NCI-H2107 treated with DMSO at 0.1 percent for 48 hours (cell line): ENCODE results near the gene PPP5C.
"Not testable (repeated sequence)": the region's sequence is repeated elsewhere in the genome, so short reads cannot be mapped to it uniquely, and the experiment has no call there.

ENCODE experiments used
- DNase-seq: peaks from one replicate; lab custom pipeline; 2025; ENCODE audit not compliant: unreplicated experiment; lab: John Stamatoyannopoulos, UW

The PPP5C gene

GRCh38 chr19:46384396-46384795 lies 37.5 kb downstream of the PPP5C start:
- DNase-seq = no peak

GRCh38 chr19:46385636-46386035 lies 38.7 kb downstream of the PPP5C start:
- no peak for DNase-seq

- DNase-seq = no peak
Observed at GRCh38 chr19:46386151-46386550, 39.3 kb downstream of the PPP5C start.

GRCh38 chr19:46386996-46387712 lies 40.3 kb downstream of the PPP5C start:
- DNase-seq = no peak

- DNase-seq = no peak
Observed at GRCh38 chr19:46387713-46388130, 40.8 kb downstream of the PPP5C start.

- DNase-seq = no peak
Observed at GRCh38 chr19:46388311-46389095, 41.6 kb downstream of the PPP5C start.

GRCh38 chr19:46390121-46390858 lies 43.4 kb downstream of the PPP5C start:
- no peak for DNase-seq

GRCh38 chr19:46390866-46391265 lies 44.0 kb downstream of the PPP5C start:
- DNase-seq = no peak

GRCh38 chr19:46391296-46392251 lies 44.7 kb downstream of the PPP5C start:
- DNase-seq = no peak

- no peak for DNase-seq
Observed at GRCh38 chr19:46392252-46392801, 45.4 kb downstream of the PPP5C start.

- DNase-seq = no peak
Observed at GRCh38 chr19:46392837-46393236, 46.0 kb downstream of the PPP5C start.

- no peak for DNase-seq
Observed at GRCh38 chr19:46393456-46394401, 46.8 kb downstream of the PPP5C start.

GRCh38 chr19:46394402-46394797 lies 47.5 kb downstream of the PPP5C start:
- no peak for DNase-seq

GRCh38 chr19:46397801-46398479 lies 51.1 kb downstream of the PPP5C start:
- DNase-seq = not testable (repeated sequence)

- no peak for DNase-seq
Observed at GRCh38 chr19:46402725-46403124, 55.8 kb downstream of the PPP5C start.

GRCh38 chr19:46404055-46404752 lies 57.3 kb downstream of the PPP5C start:
- no peak for DNase-seq

GRCh38 chr19:46404753-46405468 lies 58.0 kb downstream of the PPP5C start:
- DNase-seq = no peak
